SK-N-SH treated with all-trans-retinoic acid at 6 μM for 48 hours (cell line): ENCODE measurements around the gene ADGRE2.
"Not testable (repeated sequence)": the region's sequence is repeated elsewhere in the genome, so short reads cannot be mapped to it uniquely, and the experiment has no call there.

Experiments used
- ATAC-seq: fragments of 200-7000 bp; cut with Tn5 transposase; 3 replicates; pipeline ENCODE4 v1.9.1; 2020; ENCODE audit warnings: mild to moderate bottlenecking, moderate library complexity
- BACH2 ChIP-seq: fragments of 250-450 bp; sonication (Bioruptor Pico); IDR thresholded peaks from 2 replicates; pipeline ENCODE4 v1.9.0; 2021; ENCODE audit warnings: mild to moderate bottlenecking, borderline replicate concordance
- CSDC2 ChIP-seq: fragments of 250-450 bp; sonication (Bioruptor Pico); IDR thresholded peaks from 2 replicates; pipeline ENCODE4 v1.5.0; 2020; ENCODE audit warnings: mild to moderate bottlenecking, moderate library complexity
- ESRRG ChIP-seq: fragments of 250-450 bp; sonication (Bioruptor Pico); IDR thresholded peaks from 2 replicates; pipeline ENCODE4 v1.6.1; 2021; ENCODE audit warnings: mild to moderate bottlenecking
- GLIS3 ChIP-seq: fragments of 250-450 bp; sonication (Bioruptor Pico); IDR thresholded peaks from 2 replicates; pipeline ENCODE4 v1.5.0; 2020; ENCODE audit warnings: mild to moderate bottlenecking, moderate library complexity
- ISL1 ChIP-seq: fragments of 250-450 bp; sonication (Bioruptor Pico); IDR thresholded peaks from 2 replicates; pipeline ENCODE4 v2.1.2; 2022; ENCODE audit warnings: mild to moderate bottlenecking, moderate library complexity
- OSR1 ChIP-seq: fragments of 250-450 bp; sonication (Bioruptor Pico); IDR thresholded peaks from 2 replicates; pipeline ENCODE4 v1.8.0; 2022; ENCODE audit warnings: moderate library complexity, mild to moderate bottlenecking, inconsistent platforms
- PPARA ChIP-seq: fragments of 250-450 bp; sonication (Bioruptor Pico); IDR thresholded peaks from 2 replicates; pipeline ENCODE4 v1.5.0; 2020; ENCODE audit warnings: mild to moderate bottlenecking, borderline replicate concordance
- RARB ChIP-seq: fragments of 250-450 bp; sonication (Bioruptor Pico); IDR thresholded peaks from 2 replicates; pipeline ENCODE4 v1.8.0; 2021; ENCODE audit warnings: mild to moderate bottlenecking, moderate library complexity
- SNAI2 ChIP-seq: fragments of 250-450 bp; sonication (Bioruptor Pico); IDR thresholded peaks from 2 replicates; pipeline ENCODE4 v1.5.0; 2020; ENCODE audit warnings: mild to moderate bottlenecking, moderate library complexity
- TCF4 ChIP-seq: fragments of 250-450 bp; sonication (Bioruptor Pico); IDR thresholded peaks from 2 replicates; pipeline ENCODE4 v1.8.0; 2021; ENCODE audit warnings: mild to moderate bottlenecking, moderate library complexity, borderline replicate concordance
- TOX ChIP-seq: fragments of 250-450 bp; sonication (Bioruptor Pico); IDR thresholded peaks from 2 replicates; pipeline ENCODE4 v1.8.0; 2021; ENCODE audit warnings: mild to moderate bottlenecking, moderate library complexity, borderline replicate concordance
- ZC3H10 ChIP-seq: fragments of 250-450 bp; sonication (Bioruptor Pico); IDR thresholded peaks from 2 replicates; pipeline ENCODE4 v1.5.1; 2021; ENCODE audit warnings: mild to moderate bottlenecking, moderate library complexity
- ZFP3 ChIP-seq: fragments of 250-450 bp; sonication (Bioruptor Pico); IDR thresholded peaks from 2 replicates; pipeline ENCODE4 v1.5.0; 2020; ENCODE audit warnings: mild to moderate bottlenecking, moderate library complexity
- ZFP30 ChIP-seq: fragments of 450-650 bp; formaldehyde crosslinking; IDR thresholded peaks from 2 replicates; pipeline ENCODE4 v1.5.0; 2022; ENCODE audit warnings: mild to moderate bottlenecking, moderate library complexity
- ZNF565 ChIP-seq: fragments of 450-650 bp; formaldehyde crosslinking; conservative IDR thresholded peaks from 2 replicates; pipeline ENCODE4 v1.5.0; 2020; ENCODE audit warnings: low read depth, mild to moderate bottlenecking, moderate library complexity
- ZNF70 ChIP-seq: fragments of 450-650 bp; formaldehyde crosslinking; IDR thresholded peaks from 2 replicates; pipeline ENCODE4 v1.5.0; 2020; ENCODE audit warnings: mild to moderate bottlenecking, moderate library complexity
- ZNF8 ChIP-seq: fragments of 450-650 bp; formaldehyde crosslinking; IDR thresholded peaks from 2 replicates; pipeline ENCODE4 v1.5.0; 2020; ENCODE audit warnings: mild to moderate bottlenecking, moderate library complexity
- TF ChIP-seq, protein P1 (sequence below): fragments of 250-450 bp; sonication (Bioruptor Pico); IDR thresholded peaks from 2 replicates; pipeline ENCODE4 v1.5.1; 2020; ENCODE audit warnings: low read depth, mild to moderate bottlenecking, moderate library complexity
- TF ChIP-seq, protein P2 (sequence below): fragments of 250-450 bp; sonication (Bioruptor Pico); IDR thresholded peaks from 2 replicates; pipeline ENCODE4 v1.5.1; 2021; ENCODE audit warnings: mild to moderate bottlenecking, moderate library complexity
- TF ChIP-seq, protein P3 (sequence below): fragments of 250-450 bp; sonication (Bioruptor Pico); IDR thresholded peaks from 2 replicates; pipeline ENCODE4 v1.8.0; 2021; ENCODE audit warnings: low read depth, mild to moderate bottlenecking, moderate library complexity, borderline replicate concordance
- TF ChIP-seq, protein P4 (sequence below): fragments of 250-450 bp; sonication (Bioruptor Pico); IDR thresholded peaks from 2 replicates; pipeline ENCODE4 v1.5.0; 2020; ENCODE audit warnings: mild to moderate bottlenecking, moderate library complexity

The ADGRE2 gene

DNA sequence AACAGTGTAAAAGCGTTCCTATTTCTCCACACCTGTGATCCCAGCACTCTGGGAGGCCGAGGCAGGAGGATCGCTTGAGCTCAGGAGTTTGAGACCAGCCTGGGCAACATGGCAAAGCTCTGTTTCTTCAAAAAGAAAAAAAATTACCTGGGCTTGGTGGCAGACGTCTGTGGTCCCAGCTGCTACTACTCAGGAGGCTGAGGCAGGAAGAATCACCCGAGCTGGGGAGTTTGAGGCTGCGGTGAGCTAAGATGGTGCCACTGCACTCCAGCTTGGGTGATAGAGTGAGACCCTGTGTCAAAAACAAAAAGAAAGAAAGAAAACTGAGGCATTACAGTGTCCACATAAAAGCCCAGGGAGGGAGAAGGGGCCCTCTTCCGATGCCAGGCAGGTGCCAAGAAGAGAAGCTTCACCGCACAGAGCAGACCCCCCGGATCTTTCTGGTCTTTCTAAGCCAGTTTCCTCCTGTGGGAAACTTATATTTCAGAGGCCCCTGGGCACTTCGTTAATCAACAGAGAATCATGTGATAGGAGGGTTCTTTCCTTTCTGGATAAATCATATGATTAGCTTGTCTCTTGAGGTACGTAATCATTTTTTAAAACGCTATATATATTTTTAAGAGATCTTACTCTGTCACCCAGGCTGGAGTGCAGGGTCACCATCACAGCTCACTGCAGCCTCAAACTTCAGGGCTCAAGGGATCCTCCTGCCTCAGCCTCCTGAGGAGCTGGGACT lies at the start of gene ADGRE2:
Gene ADGRE2, minus strand, starts transcription at position 451 of the 736 bp plus-strand sequence. CDS start 1,804 bp downstream, outside the sequence.
- ATAC-seq: not testable (repeated sequence)

DNA sequence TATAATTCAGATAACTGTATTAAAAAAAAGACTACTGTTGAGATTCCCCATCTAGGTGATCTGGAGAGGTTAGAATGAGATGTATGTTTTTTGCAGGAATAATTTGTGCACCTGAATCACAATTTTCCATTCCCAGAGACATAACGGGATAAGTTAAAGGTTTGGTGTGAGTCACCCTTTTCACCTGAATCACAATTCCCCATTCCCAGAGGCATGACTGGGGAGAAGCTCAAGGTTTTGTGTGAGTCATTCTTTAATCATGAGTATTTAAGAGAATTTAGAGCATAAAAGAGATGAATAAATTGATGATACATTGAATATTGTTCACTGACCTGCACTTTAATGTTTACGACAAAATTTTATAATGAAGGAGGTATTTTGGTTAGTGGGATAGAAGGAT lies 47.6 kb upstream of the ADGRE2 start:
- no peak for TF ChIP-seq ZNF70 (CRISPR knock-in tag)
- no peak for TF ChIP-seq PPARA (CRISPR knock-in tag)
- TF ChIP-seq ZNF8 (CRISPR knock-in tag): no peak
- TF ChIP-seq TCF4: no peak
- no peak for TF ChIP-seq RARB (CRISPR knock-in tag)
- TF ChIP-seq TOX (CRISPR knock-in tag): no peak
- TF ChIP-seq, protein P1, sequence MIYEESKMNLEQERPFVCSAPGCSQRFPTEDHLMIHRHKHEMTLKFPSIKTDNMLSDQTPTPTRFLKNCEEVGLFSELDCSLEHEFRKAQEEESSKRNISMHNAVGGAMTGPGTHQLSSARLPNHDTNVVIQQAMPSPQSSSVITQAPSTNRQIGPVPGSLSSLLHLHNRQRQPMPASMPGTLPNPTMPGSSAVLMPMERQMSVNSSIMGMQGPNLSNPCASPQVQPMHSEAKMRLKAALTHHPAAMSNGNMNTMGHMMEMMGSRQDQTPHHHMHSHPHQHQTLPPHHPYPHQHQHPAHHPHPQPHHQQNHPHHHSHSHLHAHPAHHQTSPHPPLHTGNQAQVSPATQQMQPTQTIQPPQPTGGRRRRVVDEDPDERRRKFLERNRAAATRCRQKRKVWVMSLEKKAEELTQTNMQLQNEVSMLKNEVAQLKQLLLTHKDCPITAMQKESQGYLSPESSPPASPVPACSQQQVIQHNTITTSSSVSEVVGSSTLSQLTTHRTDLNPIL (CRISPR knock-in tag): no peak
- TF ChIP-seq CSDC2 (CRISPR knock-in tag): no peak
- no peak for TF ChIP-seq OSR1 (CRISPR knock-in tag)
- no peak for TF ChIP-seq ZNF565
- no peak for ATAC-seq

DNA sequence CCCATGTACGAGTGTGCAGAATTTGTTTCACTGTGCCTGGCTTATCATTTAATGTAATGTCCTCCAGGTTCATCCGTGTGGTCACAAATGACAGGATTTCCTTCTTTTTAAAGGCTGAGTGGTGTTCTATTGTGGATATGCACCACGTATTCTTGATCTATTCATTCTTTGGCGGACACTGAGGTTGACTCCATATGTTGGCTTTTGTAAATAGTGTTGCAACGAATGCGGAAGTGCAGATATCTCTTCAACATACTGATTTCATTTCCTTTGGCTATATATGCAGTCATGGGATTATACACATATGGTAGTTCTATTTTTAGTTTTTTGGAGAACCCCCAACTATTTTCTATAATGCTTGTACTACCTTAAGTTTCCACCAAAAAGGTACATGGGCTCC lies 43.6 kb upstream of the ADGRE2 start:
- TF ChIP-seq, protein P2, sequence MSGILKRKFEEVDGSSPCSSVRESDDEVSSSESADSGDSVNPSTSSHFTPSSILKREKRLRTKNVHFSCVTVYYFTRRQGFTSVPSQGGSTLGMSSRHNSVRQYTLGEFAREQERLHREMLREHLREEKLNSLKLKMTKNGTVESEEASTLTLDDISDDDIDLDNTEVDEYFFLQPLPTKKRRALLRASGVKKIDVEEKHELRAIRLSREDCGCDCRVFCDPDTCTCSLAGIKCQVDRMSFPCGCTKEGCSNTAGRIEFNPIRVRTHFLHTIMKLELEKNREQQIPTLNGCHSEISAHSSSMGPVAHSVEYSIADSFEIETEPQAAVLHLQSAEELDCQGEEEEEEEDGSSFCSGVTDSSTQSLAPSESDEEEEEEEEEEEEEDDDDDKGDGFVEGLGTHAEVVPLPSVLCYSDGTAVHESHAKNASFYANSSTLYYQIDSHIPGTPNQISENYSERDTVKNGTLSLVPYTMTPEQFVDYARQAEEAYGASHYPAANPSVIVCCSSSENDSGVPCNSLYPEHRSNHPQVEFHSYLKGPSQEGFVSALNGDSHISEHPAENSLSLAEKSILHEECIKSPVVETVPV (CRISPR knock-in tag): no peak
- TF ChIP-seq ZNF70 (CRISPR knock-in tag) (no peak), RARB (CRISPR knock-in tag) (no peak), ZFP30 (CRISPR knock-in tag) (no peak), ZNF8 (CRISPR knock-in tag) (no peak), ZFP3 (no peak), BACH2 (CRISPR knock-in tag) (no peak), GLIS3 (CRISPR knock-in tag) (no peak), PPARA (CRISPR knock-in tag) (no peak), ZC3H10 (CRISPR knock-in tag) (no peak), ESRRG (CRISPR knock-in tag) (no peak), ISL1 (CRISPR knock-in tag) (no peak), TOX (CRISPR knock-in tag) (no peak), SNAI2 (no peak), CSDC2 (CRISPR knock-in tag) (no peak)
- TF ChIP-seq, protein P3, sequence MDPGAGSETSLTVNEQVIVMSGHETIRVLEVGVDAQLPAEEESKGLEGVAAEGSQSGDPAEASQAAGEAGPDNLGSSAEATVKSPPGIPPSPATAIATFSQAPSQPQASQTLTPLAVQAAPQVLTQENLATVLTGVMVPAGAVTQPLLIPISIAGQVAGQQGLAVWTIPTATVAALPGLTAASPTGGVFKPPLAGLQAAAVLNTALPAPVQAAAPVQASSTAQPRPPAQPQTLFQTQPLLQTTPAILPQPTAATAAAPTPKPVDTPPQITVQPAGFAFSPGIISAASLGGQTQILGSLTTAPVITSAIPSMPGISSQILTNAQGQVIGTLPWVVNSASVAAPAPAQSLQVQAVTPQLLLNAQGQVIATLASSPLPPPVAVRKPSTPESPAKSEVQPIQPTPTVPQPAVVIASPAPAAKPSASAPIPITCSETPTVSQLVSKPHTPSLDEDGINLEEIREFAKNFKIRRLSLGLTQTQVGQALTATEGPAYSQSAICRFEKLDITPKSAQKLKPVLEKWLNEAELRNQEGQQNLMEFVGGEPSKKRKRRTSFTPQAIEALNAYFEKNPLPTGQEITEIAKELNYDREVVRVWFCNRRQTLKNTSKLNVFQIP (CRISPR knock-in tag): no peak
- TF ChIP-seq, protein P4, sequence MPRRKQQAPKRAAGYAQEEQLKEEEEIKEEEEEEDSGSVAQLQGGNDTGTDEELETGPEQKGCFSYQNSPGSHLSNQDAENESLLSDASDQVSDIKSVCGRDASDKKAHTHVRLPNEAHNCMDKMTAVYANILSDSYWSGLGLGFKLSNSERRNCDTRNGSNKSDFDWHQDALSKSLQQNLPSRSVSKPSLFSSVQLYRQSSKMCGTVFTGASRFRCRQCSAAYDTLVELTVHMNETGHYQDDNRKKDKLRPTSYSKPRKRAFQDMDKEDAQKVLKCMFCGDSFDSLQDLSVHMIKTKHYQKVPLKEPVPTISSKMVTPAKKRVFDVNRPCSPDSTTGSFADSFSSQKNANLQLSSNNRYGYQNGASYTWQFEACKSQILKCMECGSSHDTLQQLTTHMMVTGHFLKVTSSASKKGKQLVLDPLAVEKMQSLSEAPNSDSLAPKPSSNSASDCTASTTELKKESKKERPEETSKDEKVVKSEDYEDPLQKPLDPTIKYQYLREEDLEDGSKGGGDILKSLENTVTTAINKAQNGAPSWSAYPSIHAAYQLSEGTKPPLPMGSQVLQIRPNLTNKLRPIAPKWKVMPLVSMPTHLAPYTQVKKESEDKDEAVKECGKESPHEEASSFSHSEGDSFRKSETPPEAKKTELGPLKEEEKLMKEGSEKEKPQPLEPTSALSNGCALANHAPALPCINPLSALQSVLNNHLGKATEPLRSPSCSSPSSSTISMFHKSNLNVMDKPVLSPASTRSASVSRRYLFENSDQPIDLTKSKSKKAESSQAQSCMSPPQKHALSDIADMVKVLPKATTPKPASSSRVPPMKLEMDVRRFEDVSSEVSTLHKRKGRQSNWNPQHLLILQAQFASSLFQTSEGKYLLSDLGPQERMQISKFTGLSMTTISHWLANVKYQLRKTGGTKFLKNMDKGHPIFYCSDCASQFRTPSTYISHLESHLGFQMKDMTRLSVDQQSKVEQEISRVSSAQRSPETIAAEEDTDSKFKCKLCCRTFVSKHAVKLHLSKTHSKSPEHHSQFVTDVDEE (CRISPR knock-in tag): no peak
- TF ChIP-seq, protein P1 (CRISPR knock-in tag): no peak
- ATAC-seq: no peak
